ENCODE results near the gene PDPK1. TPM values are rescaled to one million over a fixed set of nuclear protein-coding genes. Genes with fewer than 3 reads are reported as not detected.

Gene PDPK1
- polyA plus RNA-seq, 1 experiment = 25.0 TPM

DNA sequence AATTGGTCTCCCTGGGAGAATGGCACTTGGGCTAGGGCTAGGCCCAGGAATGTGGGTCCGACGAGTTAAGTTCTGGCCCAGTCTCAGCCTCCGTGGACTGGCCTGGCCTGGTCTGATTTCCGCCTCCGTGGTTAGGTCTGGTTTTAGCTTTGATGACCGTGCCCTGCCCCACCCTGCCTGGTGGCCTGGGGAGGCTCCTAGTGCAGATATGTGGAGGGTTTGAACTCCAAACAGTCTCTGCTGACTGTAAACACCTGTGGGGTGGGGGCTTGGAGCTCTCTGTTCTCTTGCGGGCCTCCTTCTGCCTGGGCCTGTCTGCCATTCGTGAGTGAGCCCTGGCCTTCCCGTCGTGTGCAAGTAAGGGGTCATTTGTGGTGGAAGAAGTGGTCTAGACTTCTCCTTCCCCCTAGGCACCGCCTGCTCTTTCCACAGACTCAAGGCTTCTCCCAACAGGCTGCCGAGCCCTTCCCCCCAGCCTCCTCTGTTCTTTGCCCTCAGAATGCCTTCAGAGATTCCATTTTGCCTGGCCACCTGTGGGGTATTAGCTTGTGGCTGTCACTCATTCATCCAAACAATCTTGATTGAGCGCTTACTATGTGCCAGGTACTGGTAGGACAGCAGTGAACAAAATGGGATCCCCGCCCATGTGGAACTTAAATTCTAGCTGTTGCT is 22.5 kb upstream of the PDPK1 start:
- peak overlapping the region; percentile 97 for H3K4me3 ChIP-seq (ENCODE audit: low read depth, low read length)
- no peak for DNase-seq (ENCODE audit: low read depth)
- no peaks in the 10 kb centered on the region for H3K27me3 ChIP-seq (ENCODE audit: control insufficient read depth, insufficient read depth, low read length)
- peaks cover 7% of the 10 kb centered on the region for H3K36me3 ChIP-seq (ENCODE audit: control insufficient read depth, insufficient read depth, low read length)
- POLR2A ChIA-PET = no interaction called here
- CTCF ChIA-PET = interaction anchor here (1.5 kb wide), 1 partner anchor 15 kb away, joined by 10 read pairs; no protein-coding TSS in a partner anchor
- TF ChIP-seq, protein P1, sequence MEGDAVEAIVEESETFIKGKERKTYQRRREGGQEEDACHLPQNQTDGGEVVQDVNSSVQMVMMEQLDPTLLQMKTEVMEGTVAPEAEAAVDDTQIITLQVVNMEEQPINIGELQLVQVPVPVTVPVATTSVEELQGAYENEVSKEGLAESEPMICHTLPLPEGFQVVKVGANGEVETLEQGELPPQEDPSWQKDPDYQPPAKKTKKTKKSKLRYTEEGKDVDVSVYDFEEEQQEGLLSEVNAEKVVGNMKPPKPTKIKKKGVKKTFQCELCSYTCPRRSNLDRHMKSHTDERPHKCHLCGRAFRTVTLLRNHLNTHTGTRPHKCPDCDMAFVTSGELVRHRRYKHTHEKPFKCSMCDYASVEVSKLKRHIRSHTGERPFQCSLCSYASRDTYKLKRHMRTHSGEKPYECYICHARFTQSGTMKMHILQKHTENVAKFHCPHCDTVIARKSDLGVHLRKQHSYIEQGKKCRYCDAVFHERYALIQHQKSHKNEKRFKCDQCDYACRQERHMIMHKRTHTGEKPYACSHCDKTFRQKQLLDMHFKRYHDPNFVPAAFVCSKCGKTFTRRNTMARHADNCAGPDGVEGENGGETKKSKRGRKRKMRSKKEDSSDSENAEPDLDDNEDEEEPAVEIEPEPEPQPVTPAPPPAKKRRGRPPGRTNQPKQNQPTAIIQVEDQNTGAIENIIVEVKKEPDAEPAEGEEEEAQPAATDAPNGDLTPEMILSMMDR (IDR thresholded peaks at IDR 0.05; ENCODE audit: insufficient read depth, low read depth, low read length) = no peak

DNA sequence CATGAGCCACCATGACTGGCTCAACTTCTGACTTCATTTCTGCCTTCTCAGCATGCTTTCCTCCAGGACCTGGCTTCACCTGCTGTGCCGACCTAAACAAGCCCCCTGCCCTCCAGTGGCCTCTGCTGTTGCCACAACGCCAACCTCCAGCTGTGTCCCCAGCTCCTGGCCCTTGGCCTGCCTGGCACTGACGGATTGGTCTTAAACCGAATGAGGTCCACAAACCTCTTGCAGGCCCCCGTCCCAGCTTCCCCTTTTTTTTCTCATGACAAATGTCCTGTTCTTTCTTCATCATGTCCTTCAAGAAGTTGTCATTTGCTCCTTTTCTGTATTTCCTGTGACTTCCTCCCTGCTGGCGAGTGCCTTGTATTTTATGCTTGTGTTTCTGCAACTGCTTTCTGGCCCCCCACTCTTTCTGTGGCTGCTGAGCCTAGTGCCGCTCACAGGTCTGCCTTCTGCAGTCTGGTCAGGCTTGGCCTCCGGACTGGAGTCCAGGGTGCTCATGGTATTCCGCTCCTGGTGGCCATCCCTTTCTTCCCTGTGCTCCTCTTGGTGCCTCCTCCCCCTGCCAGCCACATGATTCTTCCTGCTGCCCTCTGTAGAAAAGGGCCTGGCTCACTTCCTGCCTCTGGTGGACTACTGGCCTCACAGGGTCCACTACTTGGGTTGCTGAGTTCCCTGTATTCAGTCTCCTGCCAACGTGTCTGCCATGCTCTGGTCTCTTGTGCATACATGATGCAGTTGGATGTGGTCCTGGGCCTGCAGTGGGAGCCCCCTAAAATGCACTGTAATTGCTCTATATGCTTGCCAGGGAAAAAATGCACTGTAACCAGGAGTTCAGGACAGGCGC is 21.2 kb upstream of the PDPK1 start:
- Histone ChIP-seq H3K27me3 (ENCODE audit: control insufficient read depth, insufficient read depth, low read length) (no peaks in the 10 kb centered on the region), H3K4me3 (ENCODE audit: low read depth, low read length) (no peak overlapping the region), H3K36me3 (ENCODE audit: control insufficient read depth, insufficient read depth, low read length) (peaks cover 7% of the 10 kb centered on the region)
- ChIA-PET CTCF (no interaction called here), POLR2A (no interaction called here)
- DNase-seq (ENCODE audit: low read depth) = no peak
- TF ChIP-seq, protein P1 (IDR thresholded peaks at IDR 0.05; ENCODE audit: insufficient read depth, low read depth, low read length) = no peak

DNA sequence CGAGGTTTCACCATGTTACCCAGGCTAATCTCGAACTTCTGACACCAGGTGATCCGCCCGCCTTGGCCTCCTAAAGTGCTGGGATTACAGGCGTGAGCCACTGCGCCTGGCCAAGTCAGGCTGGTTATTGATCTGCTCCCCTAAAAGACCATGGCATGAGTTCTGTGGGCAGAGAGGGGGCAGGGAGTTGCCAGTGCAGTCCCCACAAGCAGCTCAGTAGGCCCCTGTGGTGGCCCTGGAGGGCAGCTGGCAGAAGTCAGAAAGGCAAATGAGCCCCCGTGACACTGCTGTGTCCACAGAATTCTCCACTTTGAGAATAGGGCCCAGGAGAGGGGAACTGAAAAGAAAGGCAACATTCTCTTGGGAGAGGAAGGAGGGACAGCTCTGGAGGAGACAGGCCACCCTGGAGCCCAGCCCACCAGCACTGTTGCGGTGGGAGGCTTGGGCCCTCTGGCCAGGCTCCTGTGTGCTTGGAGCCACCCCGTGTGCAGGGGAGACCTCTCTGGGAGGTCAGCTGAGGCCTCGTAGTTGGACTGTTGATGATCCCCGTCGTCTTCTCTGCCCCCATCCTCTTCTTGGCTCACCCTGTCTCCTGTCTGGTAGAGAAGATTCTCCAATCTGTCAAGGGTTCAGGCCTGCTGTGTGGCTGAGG is 19.7 kb upstream of the PDPK1 start:
- no peak for DNase-seq (ENCODE audit: low read depth)
- Histone ChIP-seq H3K36me3 (ENCODE audit: control insufficient read depth, insufficient read depth, low read length) (peaks cover 7% of the 10 kb centered on the region), H3K4me3 (ENCODE audit: low read depth, low read length) (no peak overlapping the region), H3K27me3 (ENCODE audit: control insufficient read depth, insufficient read depth, low read length) (no peaks in the 10 kb centered on the region)
- POLR2A ChIA-PET = interaction anchor here (0.6 kb wide), 1 partner anchor 205 kb away, joined by 7 read pairs; no protein-coding TSS in a partner anchor
- TF ChIP-seq, protein P1 (IDR thresholded peaks at IDR 0.05; ENCODE audit: insufficient read depth, low read depth, low read length) = no peak
- CTCF ChIA-PET = no interaction called here

DNA sequence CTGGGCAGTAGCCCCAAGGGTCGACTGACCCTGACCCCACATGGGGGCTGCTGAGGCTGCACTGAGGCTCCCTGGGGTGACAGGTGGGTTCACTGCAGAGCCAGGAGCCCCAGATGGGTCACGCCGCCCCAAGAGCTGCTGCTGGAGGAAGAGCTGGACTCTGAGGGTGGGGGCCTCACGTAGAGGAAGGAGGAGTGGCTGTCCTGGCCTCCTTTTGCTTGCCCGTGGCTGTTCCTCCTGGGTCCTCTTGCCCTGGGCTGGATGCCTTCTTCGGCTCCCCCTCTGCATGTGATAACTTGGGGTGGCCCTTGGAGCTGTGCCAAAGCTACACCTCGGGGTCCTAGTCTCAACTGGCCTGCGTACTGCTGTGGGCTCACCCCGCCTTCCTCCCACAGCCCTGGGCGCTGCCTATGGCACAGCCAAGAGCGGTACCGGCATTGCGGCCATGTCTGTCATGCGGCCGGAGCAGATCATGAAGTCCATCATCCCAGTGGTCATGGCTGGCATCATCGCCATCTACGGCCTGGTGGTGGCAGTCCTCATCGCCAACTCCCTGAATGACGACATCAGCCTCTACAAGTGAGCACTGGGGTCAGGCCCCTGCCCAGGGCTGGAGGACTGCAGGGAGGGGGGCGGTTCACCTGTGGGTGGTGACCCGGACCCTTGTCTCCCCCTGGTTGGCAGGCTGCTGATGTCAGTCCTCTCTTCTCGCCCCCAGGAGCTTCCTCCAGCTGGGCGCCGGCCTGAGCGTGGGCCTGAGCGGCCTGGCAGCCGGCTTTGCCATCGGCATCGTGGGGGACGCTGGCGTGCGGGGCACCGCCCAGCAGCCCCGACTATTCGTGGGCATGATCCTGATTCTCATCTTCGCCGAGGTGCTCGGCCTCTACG is 18.8 kb upstream of the PDPK1 start:
- TF ChIP-seq, protein P1 (IDR thresholded peaks at IDR 0.05; ENCODE audit: insufficient read depth, low read depth, low read length) = no peak
- DNase-seq (ENCODE audit: low read depth) = no peak
- Histone ChIP-seq H3K27me3 (ENCODE audit: control insufficient read depth, insufficient read depth, low read length) (no peaks in the 10 kb centered on the region), H3K36me3 (ENCODE audit: control insufficient read depth, insufficient read depth, low read length) (peaks cover 11% of the 10 kb centered on the region), H3K4me3 (ENCODE audit: low read depth, low read length) (no peak overlapping the region)
- POLR2A ChIA-PET = no interaction called here
- CTCF ChIA-PET = interaction anchor here (0.7 to 0.8 kb wide), 2 partner anchors 12 to 31 kb away, joined by 3 read pairs; partner anchors contain the start of gene CEMP1
